ENCODE data around the gene RIPOR1. TPM values are rescaled to one million over a fixed set of nuclear protein-coding genes. Genes with fewer than 3 reads are reported as not detected.

RIPOR1 gene
- total RNA-seq, 4 donors from 2014 or later, result 34.8 to 60.2 (median 46.7) TPM

DNA sequence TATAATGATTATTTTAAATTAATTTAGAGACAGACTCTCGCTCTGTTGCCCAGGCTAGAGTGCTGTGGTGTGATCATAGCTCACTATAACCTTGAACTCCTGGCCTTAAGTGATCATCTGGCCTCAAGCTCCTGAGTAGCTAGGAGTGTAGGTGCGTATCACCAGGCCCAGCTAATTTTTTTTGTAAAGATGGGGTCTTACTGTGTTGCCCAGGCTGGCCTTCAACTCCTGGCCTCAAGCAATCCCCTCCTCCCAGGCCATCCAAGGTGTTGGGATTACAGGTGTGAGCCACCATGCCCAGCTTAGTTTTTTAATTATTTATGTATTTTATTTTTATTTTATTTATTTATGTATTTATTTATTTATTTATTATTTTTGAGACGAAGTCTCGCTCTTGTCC is 51.6 kb downstream of the RIPOR1 start:
- TF ChIP-seq, protein P1, sequence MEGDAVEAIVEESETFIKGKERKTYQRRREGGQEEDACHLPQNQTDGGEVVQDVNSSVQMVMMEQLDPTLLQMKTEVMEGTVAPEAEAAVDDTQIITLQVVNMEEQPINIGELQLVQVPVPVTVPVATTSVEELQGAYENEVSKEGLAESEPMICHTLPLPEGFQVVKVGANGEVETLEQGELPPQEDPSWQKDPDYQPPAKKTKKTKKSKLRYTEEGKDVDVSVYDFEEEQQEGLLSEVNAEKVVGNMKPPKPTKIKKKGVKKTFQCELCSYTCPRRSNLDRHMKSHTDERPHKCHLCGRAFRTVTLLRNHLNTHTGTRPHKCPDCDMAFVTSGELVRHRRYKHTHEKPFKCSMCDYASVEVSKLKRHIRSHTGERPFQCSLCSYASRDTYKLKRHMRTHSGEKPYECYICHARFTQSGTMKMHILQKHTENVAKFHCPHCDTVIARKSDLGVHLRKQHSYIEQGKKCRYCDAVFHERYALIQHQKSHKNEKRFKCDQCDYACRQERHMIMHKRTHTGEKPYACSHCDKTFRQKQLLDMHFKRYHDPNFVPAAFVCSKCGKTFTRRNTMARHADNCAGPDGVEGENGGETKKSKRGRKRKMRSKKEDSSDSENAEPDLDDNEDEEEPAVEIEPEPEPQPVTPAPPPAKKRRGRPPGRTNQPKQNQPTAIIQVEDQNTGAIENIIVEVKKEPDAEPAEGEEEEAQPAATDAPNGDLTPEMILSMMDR (IDR thresholded peaks at IDR 0.05; ENCODE audit: low read depth), result no peak

DNA sequence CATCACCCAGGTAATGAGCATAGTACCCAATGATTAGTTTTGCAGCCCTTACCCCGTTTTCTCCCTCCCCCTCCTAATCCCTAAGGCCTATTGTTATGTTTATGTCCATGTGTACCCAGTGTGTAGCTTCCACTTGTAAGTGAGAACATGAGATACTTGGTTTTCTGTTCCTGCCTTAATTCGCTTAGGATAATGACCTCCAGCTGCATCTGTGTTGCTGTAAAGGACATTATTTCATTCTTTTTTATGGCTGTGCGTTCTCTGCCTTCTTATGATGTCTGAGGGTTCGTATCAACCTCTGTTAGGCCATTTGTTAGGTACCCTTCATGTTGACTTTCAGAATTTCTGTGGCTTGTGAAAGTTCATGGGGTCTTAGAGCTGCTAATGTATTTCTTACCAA is 64.7 kb downstream of the RIPOR1 start:
- TF ChIP-seq, protein P1 (IDR thresholded peaks at IDR 0.05; ENCODE audit: low read depth), result no peak

DNA sequence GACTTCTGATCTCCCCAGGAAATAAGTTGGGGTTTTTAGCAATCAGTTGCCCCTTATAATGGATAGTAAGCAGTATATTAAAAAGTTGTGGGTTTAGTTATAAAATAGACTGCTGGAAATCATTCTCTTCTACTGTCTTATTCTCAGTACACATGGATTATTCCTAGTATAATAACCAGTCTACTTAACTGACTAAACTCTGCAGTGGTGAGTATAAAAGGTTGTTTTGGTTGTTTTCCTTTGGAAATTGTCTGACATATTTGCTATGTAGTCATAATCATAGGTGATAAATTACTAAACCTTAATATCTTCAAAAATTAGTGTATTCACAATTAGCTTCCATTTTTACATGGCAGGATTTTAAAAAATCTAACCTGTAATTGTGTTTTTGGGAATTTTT is 65.1 kb downstream of the RIPOR1 start:
- TF ChIP-seq, protein P1 (IDR thresholded peaks at IDR 0.05; ENCODE audit: low read depth), result no peak

DNA sequence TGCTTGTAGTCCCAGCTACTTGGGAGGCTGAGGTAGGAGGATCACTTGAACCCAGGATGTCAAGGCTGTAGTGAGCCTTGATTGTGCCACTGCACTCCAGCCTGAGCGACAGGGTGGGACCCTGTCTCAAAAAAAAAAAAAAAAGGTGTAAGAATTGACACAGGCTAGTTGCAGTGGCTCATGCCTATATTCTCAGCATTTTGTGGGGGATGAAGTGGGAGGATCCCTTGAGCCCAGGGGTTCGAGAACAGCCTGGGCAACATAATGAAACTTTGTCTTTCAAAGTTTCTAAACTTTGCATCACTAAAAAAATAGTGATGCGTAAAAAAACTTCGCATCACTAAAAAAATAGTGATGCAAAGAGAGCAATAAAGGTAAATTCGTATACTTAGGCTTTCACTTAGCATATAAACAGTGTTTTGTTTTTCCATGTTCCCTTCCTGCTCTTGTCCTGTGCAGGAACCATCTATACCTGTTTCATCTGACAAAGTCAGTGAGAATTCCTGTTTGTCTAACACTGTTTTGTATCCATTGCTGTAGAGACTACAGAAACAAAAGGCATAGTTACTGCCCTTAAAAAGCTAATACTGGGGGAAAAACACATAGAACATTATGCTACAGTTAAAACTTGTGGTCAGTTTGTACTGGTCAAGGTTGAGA is 65.8 kb downstream of the RIPOR1 start:
- TF ChIP-seq, protein P1 (IDR thresholded peaks at IDR 0.05; ENCODE audit: low read depth), result no peak

DNA sequence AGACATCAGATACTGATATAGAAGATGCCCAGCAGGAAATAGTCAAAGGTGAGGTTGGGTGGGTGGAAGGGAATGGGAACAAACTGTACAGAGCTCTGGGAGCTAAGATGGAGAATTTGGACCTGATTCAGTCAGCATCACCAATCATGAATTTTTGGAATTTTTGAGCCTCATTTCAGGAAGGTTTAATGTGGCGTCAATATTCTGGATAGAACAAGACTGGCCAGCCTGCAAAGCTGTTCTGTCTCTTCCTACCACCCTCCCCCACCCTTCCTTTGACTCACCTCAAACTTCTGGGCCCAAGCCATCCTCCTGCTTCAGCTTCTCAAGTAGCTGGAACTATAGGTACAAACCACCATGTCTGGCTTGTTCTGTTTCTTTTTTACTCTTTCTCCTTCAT is 66.3 kb downstream of the RIPOR1 start:
- TF ChIP-seq, protein P1 (IDR thresholded peaks at IDR 0.05; ENCODE audit: low read depth), result no peak

Small RNA genes within 50 kb of the gene (small RNA-seq; reads per million reads assigned to genes)
- not detected for gene AC027682.3

Other genes with a start within 250 kb of the RIPOR1 start
- gene PLEKHG4, start 249.3 kb upstream of the RIPOR1 start, total RNA-seq, result 10 to 100 TPM in 2 of 4 donors, 1 to 10 TPM in 2; 2.4 to 13.2 (median 10.2) TPM
- under 1 TPM in 1 of 4 donors, not detected in 3; under 0.01 TPM for gene KCTD19, start 202.1 kb upstream of the RIPOR1 start, total RNA-seq
- under 1 TPM in 1 of 4 donors, not detected in 3; 0.17 TPM for gene LRRC36, start 202.0 kb upstream of the RIPOR1 start, total RNA-seq
- gene TPPP3, start 135.3 kb upstream of the RIPOR1 start, total RNA-seq, result 1 to 10 TPM; 2.0 to 5.9 (median 2.6) TPM
- 10 to 100 TPM in 3 of 4 donors, 1 to 10 TPM in 1; 8.6 to 13.0 (median 11.4) TPM for gene ZDHHC1, start 112.4 kb upstream of the RIPOR1 start, total RNA-seq
- 1 to 10 TPM in 1 of 4 donors, under 1 TPM in 2, not detected in 1; 0.22 to 1.3 (median 0.51) TPM for gene HSD11B2, start 97.7 kb upstream of the RIPOR1 start, total RNA-seq
- gene ATP6V0D1, start 47.7 kb upstream of the RIPOR1 start, total RNA-seq, result 100 to 1,000 TPM in 1 of 4 donors, 10 to 100 TPM in 3; 66.4 to 169 (median 82.9) TPM
- not detected for gene AGRP, start 45.3 kb upstream of the RIPOR1 start, total RNA-seq
- gene CTCF, start 33.7 kb downstream of the RIPOR1 start, total RNA-seq, result 10 to 100 TPM; 22.9 to 43.7 (median 29.3) TPM
- gene CARMIL2, start 116.3 kb downstream of the RIPOR1 start, total RNA-seq, result 1 to 10 TPM in 1 of 4 donors, under 1 TPM in 2, not detected in 1; 0.38 to 2.0 (median 0.44) TPM
- 10 to 100 TPM in 3 of 4 donors, 1 to 10 TPM in 1; 8.0 to 19.2 (median 14.9) TPM for gene ACD, start 131.4 kb downstream of the RIPOR1 start, total RNA-seq
- 1 to 10 TPM; 2.8 to 5.4 (median 4.8) TPM for gene PARD6A, start 132.1 kb downstream of the RIPOR1 start, total RNA-seq
- 10 to 100 TPM in 3 of 4 donors, 1 to 10 TPM in 1; 6.2 to 17.6 (median 16.0) TPM for gene ENKD1, start 137.9 kb downstream of the RIPOR1 start, total RNA-seq
- gene C16orf86, start 138.0 kb downstream of the RIPOR1 start, total RNA-seq, result 10 to 100 TPM in 2 of 4 donors, 1 to 10 TPM in 1, under 1 TPM in 1; 0.98 to 14.5 (median 10.7) TPM
- gene GFOD2, start 190.5 kb downstream of the RIPOR1 start, total RNA-seq, result 10 to 100 TPM in 3 of 4 donors, 1 to 10 TPM in 1; 9.1 to 21.1 (median 13.6) TPM

All from subcutaneous adipose tissue (tissue), 4 donors.